PC-3 (cell line): ENCODE results near the gene DEPDC1. TPM values are rescaled to one million over a fixed set of nuclear protein-coding genes. Genes with fewer than 3 reads are reported as not detected.

Experiments
- ATAC-seq: fragments of 200-7000 bp; cut with Tn5 transposase; 2 replicates; pipeline ENCODE4 v1.9.1; 2020; ENCODE audit warnings: mild to moderate bottlenecking, moderate library complexity
- BruUV-seq: library from RNA; stranded (reverse); fragments of 400-500 nt; replicated peaks from 2 replicates; lab custom pipeline; 2021; lab: Mats Ljungman, UMichigan
- CTCF ChIA-PET: fragments of 300-600 bp; sonication (Branson Sonifier 250); formaldehyde crosslinking; loops from one replicate; lab custom pipeline; 2022; ENCODE audit warnings: antibody characterized with exemption; lab: Charles Lee
- POLR2A ChIA-PET: fragments of 300-600 bp; sonication (Branson Sonifier 250); formaldehyde crosslinking; loops from one replicate; lab custom pipeline; 2022; ENCODE audit warnings: antibody characterized with exemption; ENCODE audit not compliant: unreplicated experiment; lab: Charles Lee
- DNase-seq: peaks from one replicate; pipeline ENCODE4 v3.0.0-alpha.2; 2015
- H2AFZ ChIP-seq: fragments of 300-600 bp; sonication (generic); 2 replicates; pipeline ENCODE4 v1.6.0; 2016; ENCODE audit warnings: antibody characterized with exemption, low read length
- H3F3A ChIP-seq: fragments of 300-600 bp; sonication (generic); one replicate; pipeline ENCODE4 v1.6.0; 2017; ENCODE audit warnings: antibody characterized with exemption, low read length, control low read depth, mild to moderate bottlenecking; ENCODE audit not compliant: unreplicated experiment
- H3K27ac ChIP-seq: fragments of 300-600 bp; sonication (generic); 2 replicates; pipeline ENCODE4 v1.5.1; 2016; ENCODE audit warnings: mild to moderate bottlenecking, low read length
- H3K27me3 ChIP-seq: fragments of 300-600 bp; sonication (generic); 2 replicates; pipeline ENCODE4 v1.6.1; 2016; ENCODE audit warnings: low read length, mixed read lengths
- H3K36me3 ChIP-seq: fragments of 300-600 bp; sonication (generic); 2 replicates; pipeline ENCODE4 v1.6.1; 2016; ENCODE audit warnings: low read depth, mixed run types, low read length, mixed read lengths
- H3K4me1 ChIP-seq: fragments of 300-600 bp; sonication (generic); 2 replicates; pipeline ENCODE4 v1.5.1; 2016; ENCODE audit warnings: low read length; ENCODE audit not compliant: insufficient read depth
- H3K4me2 ChIP-seq: fragments of 300-600 bp; sonication (generic); 2 replicates; pipeline ENCODE4 v1.6.0; 2016; ENCODE audit warnings: low read length
- H3K4me3 ChIP-seq: fragments of 300-600 bp; sonication (generic); 2 replicates; pipeline ENCODE4 v1.5.1; 2016; ENCODE audit warnings: mild to moderate bottlenecking, low read length, mixed read lengths
- H3K79me2 ChIP-seq: fragments of 300-600 bp; sonication (generic); 2 replicates; pipeline ENCODE4 v1.6.1; 2017; ENCODE audit warnings: low read length, mixed read lengths
- H3K9ac ChIP-seq: fragments of 300-600 bp; sonication (generic); 2 replicates; pipeline ENCODE4 v1.6.0; 2016; ENCODE audit warnings: mild to moderate bottlenecking, low read length
- H3K9me2 ChIP-seq: fragments of 300-600 bp; sonication (generic); replicated peaks from 2 replicates; pipeline ENCODE4 v1.6.1; 2016; ENCODE audit warnings: mixed run types, low read length, mixed read lengths
- H3K9me3 ChIP-seq: fragments of 300-600 bp; sonication (generic); 2 replicates; pipeline ENCODE4 v1.6.1; 2016; ENCODE audit warnings: low read length, mixed read lengths
- H4K20me1 ChIP-seq: fragments of 300-600 bp; sonication (generic); 2 replicates; pipeline ENCODE4 v1.6.1; 2016; ENCODE audit warnings: low read length, mixed read lengths
- CTCF ChIP-seq: fragments of 300-600 bp; sonication (generic); conservative IDR thresholded peaks from 2 replicates; pipeline ENCODE4 v1.5.1; 2017; ENCODE audit warnings: antibody characterized with exemption, low read depth, mild to moderate bottlenecking, low read length
- EZH2 ChIP-seq: fragments of 300-600 bp; sonication (generic); IDR thresholded peaks from one replicate; pipeline ENCODE4 v1.6.1; 2017; ENCODE audit warnings: antibody characterized with exemption, mild to moderate bottlenecking, low read length; ENCODE audit not compliant: unreplicated experiment
- EZH2phosphoT487 ChIP-seq: fragments of 300-600 bp; sonication (generic); IDR thresholded peaks from 2 replicates; pipeline ENCODE4 v1.6.1; 2018; ENCODE audit warnings: mild to moderate bottlenecking, antibody characterized with exemption, low read length, borderline replicate concordance
- intact Hi-C: fragments of 100-400 bp; cut with micrococcal nuclease; formaldehyde crosslinking; loops from 2 replicates; pipeline ENCODE4 v1.9.0; 2023
- total RNA-seq: library from RNA; depleted of rRNA; stranded (reverse); fragments of >200 nt; gene quantifications from 2 replicates; pipeline ENCODE4 v1.2.3, GENCODE V29; 2014

DEPDC1 gene
- total RNA-seq, 1 experiment from 2014 or later: 21.6 TPM

DNA sequence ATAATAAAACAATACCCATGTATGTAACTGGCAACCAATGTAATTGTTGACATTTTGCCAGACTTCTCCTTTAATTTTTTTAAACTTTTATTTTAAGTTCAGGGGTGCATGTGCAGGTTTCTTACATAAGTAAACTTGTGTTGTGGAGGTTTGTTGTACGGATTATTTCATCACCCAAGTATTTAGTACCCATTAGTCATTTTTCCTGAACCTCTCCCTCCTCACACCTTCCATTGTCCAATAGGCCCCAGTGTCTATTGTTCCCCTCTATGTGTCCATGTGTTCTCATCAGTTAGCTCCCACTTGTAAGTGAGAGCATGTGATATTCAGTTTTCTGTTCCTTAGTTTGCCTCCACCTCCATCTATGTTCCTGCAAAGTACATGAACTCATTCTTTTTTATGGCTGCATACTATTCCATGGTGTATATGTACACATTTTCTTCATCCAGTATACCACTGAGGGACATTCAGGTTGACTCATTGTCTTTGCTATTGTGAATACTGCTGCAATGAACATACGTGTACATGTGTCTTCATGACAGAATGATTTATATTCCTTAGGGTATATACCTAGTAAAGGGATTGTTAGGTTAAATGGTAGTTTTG, 6.7 kb downstream of the DEPDC1 start:
- ATAC-seq: no peak
- Histone ChIP-seq H3K27ac (no peak overlapping the region), H3K4me1 (peaks cover 24% of the 10 kb centered on the region), H4K20me1 (no peaks in the 10 kb centered on the region), H3K4me3 (no peak overlapping the region), H3K27me3 (no peaks in the 10 kb centered on the region), H3F3A (no peaks in the 10 kb centered on the region), H3K36me3 (peaks cover 57% of the 10 kb centered on the region), H3K79me2 (peaks cover 52% of the 10 kb centered on the region), H3K9ac (no peak overlapping the region), H3K9me3 (no peaks in the 10 kb centered on the region), H3K4me2 (no peak overlapping the region), H2AFZ (no peak overlapping the region), H3K9me2 (no peaks in the 10 kb centered on the region)
- TF ChIP-seq EZH2 (no peak), EZH2phosphoT487 (no peak), CTCF (no peak)
- ChIA-PET POLR2A (no interaction called here), CTCF (no interaction called here)
- intact Hi-C loops: no loop called here
- no peak for DNase-seq
- no TSS peak for BruUV-seq

DNA sequence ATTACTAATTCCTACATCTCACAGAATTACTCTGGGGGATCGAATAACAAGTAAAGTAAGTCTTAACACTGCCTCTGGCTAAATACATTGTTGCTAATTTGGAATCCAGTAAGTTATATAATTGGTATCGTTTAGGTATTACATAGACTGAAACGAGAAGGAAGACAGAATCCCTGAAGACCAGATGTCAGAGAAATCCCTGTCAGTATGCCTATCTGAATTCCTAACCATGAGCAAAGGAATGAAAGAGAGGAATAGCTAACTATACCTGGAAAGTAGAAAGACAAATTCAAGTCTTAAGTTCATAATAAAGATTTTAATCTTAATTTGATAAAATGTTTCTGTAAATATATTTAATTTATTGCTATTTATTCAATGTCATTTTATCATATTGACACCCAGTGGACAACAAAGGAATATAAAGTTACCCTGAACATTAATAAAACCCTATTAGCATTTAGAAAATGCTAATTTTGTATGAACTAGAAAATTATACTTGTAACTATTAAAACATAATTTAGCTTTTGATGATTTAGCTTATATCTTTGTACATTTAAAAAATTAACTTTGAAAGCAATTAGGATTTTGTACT, 11.4 kb downstream of the DEPDC1 start:
- no peak for TF ChIP-seq EZH2
- TF ChIP-seq EZH2phosphoT487: no peak
- TF ChIP-seq CTCF: 0 out of 2 replicates have a peak, but pooled peaks have one; percentile 13
- ChIA-PET CTCF (interaction anchor here (0.5 kb wide), 1 partner anchor 66 kb away, joined by 3 read pairs; no protein-coding TSS in a partner anchor), POLR2A (interaction anchor here (0.6 kb wide), 1 partner anchor 21 kb away, joined by 4 read pairs; no protein-coding TSS in a partner anchor)
- DNase-seq (no peak), ATAC-seq (no peak)
- H3K27me3 ChIP-seq: no peaks in the 10 kb centered on the region
- no peak overlapping the region for H3K27ac ChIP-seq
- no TSS peak for BruUV-seq
- intact Hi-C loops: no loop called here
- no peaks in the 10 kb centered on the region for H3K9me3 ChIP-seq
- H3K9me2 ChIP-seq: no peaks in the 10 kb centered on the region
- peaks cover 5% of the 10 kb centered on the region for H3K79me2 ChIP-seq
- H3K4me2 ChIP-seq: no peak overlapping the region
- no peak overlapping the region for H2AFZ ChIP-seq
- no peak overlapping the region for H3K9ac ChIP-seq
- no peaks in the 10 kb centered on the region for H4K20me1 ChIP-seq
- peaks cover 65% of the 10 kb centered on the region for H3K36me3 ChIP-seq
- H3K4me1 ChIP-seq: no peaks in the 10 kb centered on the region
- no peak overlapping the region for H3K4me3 ChIP-seq
- H3F3A ChIP-seq: no peaks in the 10 kb centered on the region

DNA sequence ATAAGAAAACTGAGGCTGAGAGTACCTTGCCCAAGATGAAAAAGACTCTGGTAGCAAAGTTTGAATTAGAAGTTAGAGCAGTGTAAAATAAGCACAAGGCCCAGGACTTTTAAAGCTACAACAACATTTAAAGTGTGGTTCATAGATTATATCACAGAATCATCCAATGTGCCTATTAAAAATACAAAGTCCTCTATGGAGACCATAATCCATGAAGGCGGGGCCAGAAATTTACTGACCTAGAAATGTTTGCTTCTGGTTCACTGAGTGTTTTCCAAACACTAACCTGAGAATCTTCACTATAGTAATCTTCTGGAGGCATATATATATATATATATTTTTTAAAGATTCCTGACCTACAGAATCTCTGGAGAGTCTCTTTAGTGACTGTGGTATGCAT, 12.3 kb downstream of the DEPDC1 start:
- H3K4me2 ChIP-seq: no peak overlapping the region
- CTCF ChIA-PET: no interaction called here
- DNase-seq: no peak

More for the DNA sequence above, 12.3 kb downstream of the DEPDC1 start:
- intact Hi-C loops: no loop called here
- TF ChIP-seq EZH2: no peak
- no TSS peak for BruUV-seq
- Histone ChIP-seq H3K79me2 (no peaks in the 10 kb centered on the region), H2AFZ (no peak overlapping the region), H3K9ac (no peak overlapping the region), H3K27me3 (no peaks in the 10 kb centered on the region), H4K20me1 (no peaks in the 10 kb centered on the region), H3K4me3 (no peak overlapping the region), H3K27ac (no peak overlapping the region), H3K36me3 (peaks cover 65% of the 10 kb centered on the region), H3K4me1 (no peaks in the 10 kb centered on the region), H3F3A (no peaks in the 10 kb centered on the region), H3K9me2 (no peaks in the 10 kb centered on the region), H3K9me3 (no peaks in the 10 kb centered on the region)
- POLR2A ChIA-PET: no interaction called here
- ATAC-seq: no peak
